GM12874 (cell line): ENCODE measurements around the gene ISCA1.

Experiments used
- TF ChIP-seq, protein P1 (sequence below): IDR thresholded peaks from 2 replicates; pipeline ENCODE4 v1.5.1; 2011; ENCODE audit warnings: low read depth, mild to moderate bottlenecking, control low read depth, low read length, moderate library complexity; ENCODE audit not compliant: insufficient read depth

The ISCA1 gene

DNA sequence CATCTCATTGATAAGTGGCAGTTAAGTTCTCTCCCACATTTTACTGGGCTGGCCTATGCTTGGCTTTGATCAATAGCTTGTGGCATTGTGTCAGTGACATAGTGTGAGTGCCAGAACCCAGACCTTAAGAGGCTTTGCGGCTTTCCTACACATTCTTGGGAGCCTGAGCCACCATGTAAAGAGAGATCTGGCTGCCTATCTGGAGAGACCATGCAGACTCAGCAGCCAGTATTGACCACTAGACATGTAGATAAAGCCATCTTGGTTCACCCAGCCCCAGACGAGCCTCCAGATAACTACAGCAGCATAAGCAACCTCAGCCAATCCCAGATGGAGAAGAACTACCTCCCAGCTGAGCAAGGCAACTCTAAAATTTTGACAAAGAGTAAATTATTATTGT lies 51.5 kb downstream of the ISCA1 start:
- TF ChIP-seq, protein P1, sequence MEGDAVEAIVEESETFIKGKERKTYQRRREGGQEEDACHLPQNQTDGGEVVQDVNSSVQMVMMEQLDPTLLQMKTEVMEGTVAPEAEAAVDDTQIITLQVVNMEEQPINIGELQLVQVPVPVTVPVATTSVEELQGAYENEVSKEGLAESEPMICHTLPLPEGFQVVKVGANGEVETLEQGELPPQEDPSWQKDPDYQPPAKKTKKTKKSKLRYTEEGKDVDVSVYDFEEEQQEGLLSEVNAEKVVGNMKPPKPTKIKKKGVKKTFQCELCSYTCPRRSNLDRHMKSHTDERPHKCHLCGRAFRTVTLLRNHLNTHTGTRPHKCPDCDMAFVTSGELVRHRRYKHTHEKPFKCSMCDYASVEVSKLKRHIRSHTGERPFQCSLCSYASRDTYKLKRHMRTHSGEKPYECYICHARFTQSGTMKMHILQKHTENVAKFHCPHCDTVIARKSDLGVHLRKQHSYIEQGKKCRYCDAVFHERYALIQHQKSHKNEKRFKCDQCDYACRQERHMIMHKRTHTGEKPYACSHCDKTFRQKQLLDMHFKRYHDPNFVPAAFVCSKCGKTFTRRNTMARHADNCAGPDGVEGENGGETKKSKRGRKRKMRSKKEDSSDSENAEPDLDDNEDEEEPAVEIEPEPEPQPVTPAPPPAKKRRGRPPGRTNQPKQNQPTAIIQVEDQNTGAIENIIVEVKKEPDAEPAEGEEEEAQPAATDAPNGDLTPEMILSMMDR: no peak

DNA sequence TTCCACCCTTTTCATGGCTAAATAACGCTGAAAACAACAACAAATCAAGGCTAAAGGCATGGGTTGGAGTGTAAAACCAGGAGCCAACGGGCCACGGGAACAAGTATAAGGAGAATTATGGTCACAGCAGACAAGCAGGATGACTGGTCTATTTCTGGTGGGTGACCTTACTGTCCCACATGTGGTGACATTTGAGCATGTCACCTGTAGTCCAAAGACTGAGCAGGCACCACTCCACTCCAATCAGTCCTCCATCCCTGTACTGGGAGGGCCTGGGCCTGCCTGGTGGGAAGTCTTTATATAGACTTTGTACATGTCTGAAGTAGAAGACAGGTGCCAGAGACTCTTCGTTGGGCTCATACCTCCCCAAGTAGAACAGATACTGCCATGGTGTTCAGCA lies 59.7 kb downstream of the ISCA1 start:
- TF ChIP-seq, protein P1: no peak

DNA sequence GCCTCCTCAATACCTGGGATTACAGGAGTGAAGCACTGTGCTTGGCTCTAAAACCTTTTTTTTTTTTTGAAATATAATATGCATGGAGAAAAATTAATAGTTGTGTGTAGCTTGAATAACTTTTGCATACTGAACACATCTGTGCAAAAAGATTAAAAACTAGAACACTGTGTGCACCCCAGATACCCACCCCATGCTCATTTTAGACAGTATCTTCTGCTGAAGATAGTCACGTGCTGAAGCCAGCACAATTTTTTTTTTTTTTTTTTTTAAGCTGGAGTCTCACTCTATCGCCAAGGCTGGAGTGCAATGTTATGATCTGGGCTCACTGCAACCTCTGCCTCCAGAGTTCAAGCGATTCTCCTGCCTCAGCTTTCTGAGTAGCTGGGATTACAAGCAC lies 62.7 kb downstream of the ISCA1 start:
- TF ChIP-seq, protein P1: no peak

DNA sequence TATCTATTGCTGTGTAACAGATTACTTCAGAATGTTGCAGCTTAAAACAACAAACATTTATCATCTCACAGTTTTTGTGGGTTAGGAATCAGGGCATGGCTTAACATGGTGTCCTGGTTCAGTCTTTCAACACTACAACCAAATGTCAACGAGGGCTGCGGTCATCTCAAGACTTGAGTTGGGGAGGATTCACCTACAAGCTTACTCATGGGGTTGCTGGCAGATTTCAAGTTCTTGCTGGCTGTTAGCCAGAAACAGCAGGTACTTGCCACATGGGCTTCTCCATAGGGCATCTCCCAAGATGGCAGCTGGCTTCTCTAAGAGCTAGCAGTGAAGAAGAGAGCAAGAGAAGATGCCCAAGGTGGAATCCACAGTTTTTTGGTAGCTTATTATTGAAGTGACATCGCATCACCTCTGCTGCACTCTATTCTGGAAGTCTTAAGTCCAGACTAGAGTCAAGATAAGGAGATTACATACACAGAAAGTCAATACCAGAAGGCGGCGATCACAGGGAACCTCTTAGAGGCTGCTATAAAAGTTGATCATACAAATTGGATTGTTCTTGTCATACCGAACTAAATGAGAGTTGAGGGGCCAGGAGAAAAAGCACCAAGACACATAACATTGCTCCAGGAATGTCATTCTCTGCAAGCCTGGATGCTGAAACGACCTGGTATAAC lies 65.1 kb downstream of the ISCA1 start:
- TF ChIP-seq, protein P1: no peak
